ENCODE data around the gene CDK9.

CDK9 gene

DNA sequence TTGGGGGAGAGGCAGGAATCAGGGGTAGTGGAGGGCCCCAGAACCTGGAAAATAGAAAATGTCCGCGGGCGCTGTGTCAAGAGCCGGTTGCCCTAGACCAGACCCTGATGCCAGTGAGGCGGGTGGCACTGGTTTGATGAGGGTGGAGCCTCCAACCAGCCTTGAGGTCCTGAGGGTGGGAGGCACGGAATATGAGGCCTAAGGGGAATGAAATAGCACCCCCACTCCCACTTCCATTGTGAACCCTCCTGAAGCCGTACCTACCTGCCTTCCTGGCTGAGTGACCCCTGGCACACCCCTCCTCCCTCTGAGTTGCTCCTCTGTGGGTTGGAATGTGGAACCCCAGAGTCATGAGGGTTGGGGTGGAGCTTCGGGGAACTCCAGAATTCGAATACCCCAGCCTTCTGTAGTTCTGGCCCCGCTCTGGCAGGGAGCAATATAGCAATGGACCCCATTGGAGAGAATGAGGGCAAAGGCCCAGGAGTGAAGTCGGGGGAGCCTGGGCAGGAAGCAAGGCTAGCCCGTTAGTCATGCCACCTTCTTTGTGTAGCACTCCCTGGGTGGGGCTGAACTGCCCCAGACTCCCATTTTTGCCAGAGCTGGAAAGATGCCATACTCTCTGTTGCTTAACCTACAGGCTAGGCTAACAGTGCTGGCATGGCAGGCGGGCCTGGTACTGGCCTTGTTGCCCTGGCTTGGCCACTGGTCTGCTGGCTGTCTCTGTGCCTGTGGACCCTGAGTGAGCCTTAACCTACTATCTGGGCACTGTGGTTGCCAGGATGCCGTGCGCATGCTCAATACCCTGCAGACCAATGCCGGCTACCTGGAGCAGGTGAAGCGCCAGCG is 17.9 kb downstream of the CDK9 start:
- H3K4me3 ChIP-seq (replicated peaks; ENCODE audit: low read depth, low read length), result peak overlapping the region; percentile 88
- peak; percentile 56 for DNase-seq (ENCODE audit: low read depth)
- no peak for TF ChIP-seq CTCF (IDR thresholded peaks at IDR 0.05; ENCODE audit: low read length, missing control alignments)

- no peak overlapping the region for H3K4me3 ChIP-seq (replicated peaks; ENCODE audit: low read depth, low read length)
- TF ChIP-seq CTCF (IDR thresholded peaks at IDR 0.05; ENCODE audit: low read length, missing control alignments), result peak; percentile 51
- DNase-seq (ENCODE audit: low read depth), result peak; percentile 42
Observed at GRCh38 chr9:127805620-127806019, 19.8 kb downstream of the CDK9 start.

DNA sequence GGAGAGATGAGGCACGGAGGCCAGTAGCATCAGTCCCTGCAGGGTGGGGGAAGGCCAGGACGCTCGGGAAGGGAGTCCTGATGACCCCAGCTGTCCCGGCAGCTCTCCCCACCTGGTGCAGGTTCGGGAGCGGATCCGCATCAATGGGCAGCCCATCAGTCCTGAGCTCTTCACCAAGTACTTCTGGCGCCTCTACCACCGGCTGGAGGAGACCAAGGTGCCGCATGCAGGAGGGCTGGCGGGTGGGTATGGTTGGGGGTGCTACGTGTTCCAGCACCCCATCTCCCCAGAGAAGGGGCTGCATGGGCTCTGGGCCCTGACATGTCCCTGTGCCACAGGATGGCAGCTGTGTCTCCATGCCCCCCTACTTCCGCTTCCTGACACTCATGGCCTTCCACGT is 21.0 kb downstream of the CDK9 start:
- H3K4me3 ChIP-seq (replicated peaks; ENCODE audit: low read depth, low read length), result no peak overlapping the region
- TF ChIP-seq CTCF (IDR thresholded peaks at IDR 0.05; ENCODE audit: low read length, missing control alignments), result no peak

DNA sequence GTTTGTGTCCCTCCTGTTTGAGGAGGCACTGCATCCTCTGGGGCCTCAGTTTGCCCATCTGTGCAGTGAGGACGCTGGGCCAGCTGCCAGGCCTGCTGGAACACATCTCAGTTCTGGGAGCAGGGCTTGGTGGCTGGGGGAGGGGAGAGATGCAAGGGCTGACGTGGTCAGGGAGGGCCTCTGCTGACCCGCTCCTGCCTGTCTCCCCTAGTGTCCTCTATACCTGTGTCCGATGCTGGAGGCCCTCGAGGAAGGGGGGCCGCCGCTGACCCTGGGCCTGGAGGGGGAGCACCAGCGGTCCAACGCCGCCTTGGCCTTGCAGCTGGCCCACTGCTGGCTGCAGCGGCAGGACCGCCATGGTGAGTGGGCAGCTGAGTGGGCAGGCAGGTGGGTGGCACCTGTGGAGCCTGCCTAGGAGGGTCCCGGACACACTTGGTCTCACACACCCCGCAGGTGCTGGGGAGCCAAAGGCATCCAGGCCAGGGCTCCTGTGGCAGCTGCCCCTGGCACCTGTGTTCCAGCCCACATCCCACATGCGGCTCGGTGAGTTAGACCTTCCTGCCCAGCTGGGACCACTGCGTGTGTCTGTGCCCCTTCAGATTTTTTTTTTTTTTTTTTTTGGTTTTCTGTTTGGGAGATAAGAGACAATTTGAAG is 22.6 kb downstream of the CDK9 start:
- H3K4me3 ChIP-seq (replicated peaks; ENCODE audit: low read depth, low read length), result no peak overlapping the region
- no peak for TF ChIP-seq CTCF (IDR thresholded peaks at IDR 0.05; ENCODE audit: low read length, missing control alignments)
- DNase-seq (ENCODE audit: low read depth), result no peak

More for the DNA sequence above, 21.0 kb downstream of the CDK9 start:
- no peak for DNase-seq (ENCODE audit: low read depth)

- no peak overlapping the region for H3K4me3 ChIP-seq (replicated peaks; ENCODE audit: low read depth, low read length)
Observed at GRCh38 chr9:127809002-127809539, 23.2 kb downstream of the CDK9 start.

More at GRCh38 chr9:127809002-127809539, 23.2 kb downstream of the CDK9 start:
- TF ChIP-seq CTCF (IDR thresholded peaks at IDR 0.05; ENCODE audit: low read length, missing control alignments), result no peak
- no peak for DNase-seq (ENCODE audit: low read depth)

Measured in fibroblast of pulmonary artery (primary cell).